ENCODE data around the gene FAF2. TPM values are rescaled to one million over a fixed set of nuclear protein-coding genes. Genes with fewer than 3 reads are reported as not detected.

The FAF2 gene
- total RNA-seq, 3 donors from 2014 or later = 33.1 to 36.1 (median 33.4) TPM

DNA sequence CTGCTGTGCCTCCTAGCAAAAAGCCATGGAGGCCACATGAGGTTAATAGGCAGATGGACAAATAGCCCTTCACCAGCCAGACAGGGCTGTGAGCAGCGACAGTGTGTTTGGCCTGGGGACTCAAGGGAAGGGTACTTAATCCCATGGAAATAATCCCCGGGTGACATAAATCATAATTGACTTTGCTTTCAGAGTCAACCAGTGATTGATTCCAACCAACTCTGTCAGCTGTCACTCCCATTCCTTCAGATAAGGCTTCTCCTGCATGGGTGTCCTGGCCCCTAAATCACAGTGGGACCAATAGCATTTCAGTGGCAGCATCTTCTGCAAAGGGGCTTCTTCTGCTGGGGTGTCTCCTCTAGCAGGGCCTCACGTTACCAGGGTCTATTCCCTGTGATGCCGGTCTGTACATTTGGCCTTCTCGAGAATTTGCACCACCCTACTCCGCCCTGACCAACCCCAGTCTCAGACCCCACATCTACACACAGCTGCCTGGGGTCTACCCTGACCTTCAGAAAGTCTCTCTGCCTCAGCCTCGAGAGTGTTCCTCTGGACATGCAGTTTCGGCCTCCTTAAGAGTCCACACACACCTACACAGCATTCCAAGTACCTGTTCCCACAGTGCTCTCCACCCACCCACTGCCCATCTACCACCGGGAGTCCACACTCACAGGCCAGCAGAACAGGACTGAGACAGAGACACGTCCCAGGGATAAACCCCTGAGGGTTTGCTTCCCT, 35.5 kb upstream of the FAF2 start:
- Histone ChIP-seq H3K4me1 (ENCODE audit: low read depth) (peaks cover 40% of the 10 kb centered on the region), H3K9me3 (no peaks in the 10 kb centered on the region), H3K4me3 (no peak overlapping the region), H3K36me3 (ENCODE audit: low read depth) (no peaks in the 10 kb centered on the region)
- DNase-seq (peak in 1 of 3 donors; percentile 19), ATAC-seq (no peak)
- intact Hi-C loops (cut with DNase I, micrococcal nuclease) = loop anchor here in 1 of 2 donors (10.0 kb wide), 1 partner anchor 132 kb away; the partner anchor contains the start of gene CDHR2
- TF ChIP-seq, protein P1, sequence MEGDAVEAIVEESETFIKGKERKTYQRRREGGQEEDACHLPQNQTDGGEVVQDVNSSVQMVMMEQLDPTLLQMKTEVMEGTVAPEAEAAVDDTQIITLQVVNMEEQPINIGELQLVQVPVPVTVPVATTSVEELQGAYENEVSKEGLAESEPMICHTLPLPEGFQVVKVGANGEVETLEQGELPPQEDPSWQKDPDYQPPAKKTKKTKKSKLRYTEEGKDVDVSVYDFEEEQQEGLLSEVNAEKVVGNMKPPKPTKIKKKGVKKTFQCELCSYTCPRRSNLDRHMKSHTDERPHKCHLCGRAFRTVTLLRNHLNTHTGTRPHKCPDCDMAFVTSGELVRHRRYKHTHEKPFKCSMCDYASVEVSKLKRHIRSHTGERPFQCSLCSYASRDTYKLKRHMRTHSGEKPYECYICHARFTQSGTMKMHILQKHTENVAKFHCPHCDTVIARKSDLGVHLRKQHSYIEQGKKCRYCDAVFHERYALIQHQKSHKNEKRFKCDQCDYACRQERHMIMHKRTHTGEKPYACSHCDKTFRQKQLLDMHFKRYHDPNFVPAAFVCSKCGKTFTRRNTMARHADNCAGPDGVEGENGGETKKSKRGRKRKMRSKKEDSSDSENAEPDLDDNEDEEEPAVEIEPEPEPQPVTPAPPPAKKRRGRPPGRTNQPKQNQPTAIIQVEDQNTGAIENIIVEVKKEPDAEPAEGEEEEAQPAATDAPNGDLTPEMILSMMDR (IDR thresholded peaks at IDR 0.05) = no peak

DNA sequence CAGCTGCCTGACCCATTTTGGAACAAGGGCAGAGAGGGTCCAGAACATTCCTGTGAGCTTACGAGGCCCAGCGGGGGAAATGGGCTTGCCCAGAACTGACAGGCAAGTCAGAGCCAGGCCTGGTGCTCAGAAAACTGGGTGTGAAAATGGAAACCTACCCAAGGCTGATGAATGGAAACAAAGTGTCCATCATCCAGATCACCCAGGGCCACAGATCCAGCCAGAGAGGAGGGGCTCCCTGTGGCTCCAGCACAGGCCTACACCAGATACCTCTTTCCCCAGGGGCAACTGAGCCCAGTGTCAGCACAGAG, 35.0 kb upstream of the FAF2 start:
- DNase-seq = no peak
- H3K4me3 ChIP-seq = no peak overlapping the region
- ATAC-seq = no peak
- no peaks in the 10 kb centered on the region for H3K36me3 ChIP-seq (ENCODE audit: low read depth)
- TF ChIP-seq, protein P1 (IDR thresholded peaks at IDR 0.05) = no peak
- intact Hi-C loops (cut with DNase I, micrococcal nuclease) = loop anchor here in 1 of 2 donors (10.0 kb wide), 1 partner anchor 132 kb away; the partner anchor contains the start of gene CDHR2
- peaks cover 40% of the 10 kb centered on the region for H3K4me1 ChIP-seq (ENCODE audit: low read depth)
- H3K9me3 ChIP-seq = no peaks in the 10 kb centered on the region

DNA sequence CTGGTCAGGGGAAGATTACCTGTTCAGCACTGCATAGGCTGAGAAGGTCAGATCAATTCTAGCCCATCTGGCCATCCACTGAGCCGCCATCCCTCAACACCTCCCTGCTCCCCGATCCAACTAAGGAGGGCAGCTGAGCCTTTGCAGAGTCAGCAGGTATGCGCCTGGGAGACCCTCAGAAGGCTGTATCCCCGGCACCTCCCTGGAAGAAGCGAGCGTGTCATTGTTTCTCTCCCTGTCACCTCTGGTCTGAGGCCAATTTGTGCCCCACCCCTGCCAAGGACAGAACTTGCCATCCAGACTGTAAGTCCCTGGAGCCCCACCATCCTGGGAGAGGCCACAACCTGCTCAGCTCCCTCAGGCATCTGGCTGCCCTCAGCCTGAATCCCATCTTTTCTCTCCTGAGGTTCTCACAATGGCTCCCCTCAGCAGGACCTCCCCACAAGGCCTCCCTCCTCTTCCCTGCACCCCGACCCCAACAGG, 34.4 kb upstream of the FAF2 start:
- intact Hi-C loops (cut with DNase I, micrococcal nuclease) = loop anchor here in 1 of 2 donors (10.0 kb wide), 1 partner anchor 131 kb away; the partner anchor contains the start of gene CDHR2
- Histone ChIP-seq H3K4me1 (ENCODE audit: low read depth) (peaks cover 40% of the 10 kb centered on the region), H3K9me3 (no peaks in the 10 kb centered on the region), H3K36me3 (ENCODE audit: low read depth) (no peaks in the 10 kb centered on the region), H3K4me3 (no peak overlapping the region)
- ATAC-seq (no peak), DNase-seq (no peak)
- TF ChIP-seq, protein P1 (IDR thresholded peaks at IDR 0.05) = no peak

DNA sequence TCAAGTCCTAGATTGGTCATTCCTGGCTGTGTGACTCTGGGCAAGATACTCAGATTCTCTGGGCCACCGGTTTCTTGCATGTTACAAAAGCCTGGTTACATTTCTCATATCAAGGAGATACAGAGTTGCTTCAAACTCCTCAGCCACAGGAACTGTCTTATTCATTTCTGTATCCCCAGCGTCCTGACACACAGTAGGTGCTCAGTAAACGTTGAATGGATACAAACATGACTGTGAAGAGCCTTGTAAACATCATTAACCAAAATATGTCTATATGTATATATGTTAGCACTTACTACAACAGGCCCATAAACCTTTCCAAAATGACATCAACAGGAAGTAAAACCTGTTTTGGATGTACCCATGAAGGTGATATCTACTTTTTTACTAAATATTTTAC, 33.5 kb upstream of the FAF2 start:
- DNase-seq = no peak
- TF ChIP-seq, protein P1 (IDR thresholded peaks at IDR 0.05) = no peak
- Histone ChIP-seq H3K4me3 (no peak overlapping the region), H3K4me1 (ENCODE audit: low read depth) (peaks cover 40% of the 10 kb centered on the region), H3K9me3 (no peaks in the 10 kb centered on the region), H3K36me3 (ENCODE audit: low read depth) (no peaks in the 10 kb centered on the region)
- intact Hi-C loops (cut with DNase I, micrococcal nuclease) = loop anchor here in 1 of 2 donors (10.0 kb wide), 1 partner anchor 130 kb away; the partner anchor contains the start of gene CDHR2
- no peak for ATAC-seq

DNA sequence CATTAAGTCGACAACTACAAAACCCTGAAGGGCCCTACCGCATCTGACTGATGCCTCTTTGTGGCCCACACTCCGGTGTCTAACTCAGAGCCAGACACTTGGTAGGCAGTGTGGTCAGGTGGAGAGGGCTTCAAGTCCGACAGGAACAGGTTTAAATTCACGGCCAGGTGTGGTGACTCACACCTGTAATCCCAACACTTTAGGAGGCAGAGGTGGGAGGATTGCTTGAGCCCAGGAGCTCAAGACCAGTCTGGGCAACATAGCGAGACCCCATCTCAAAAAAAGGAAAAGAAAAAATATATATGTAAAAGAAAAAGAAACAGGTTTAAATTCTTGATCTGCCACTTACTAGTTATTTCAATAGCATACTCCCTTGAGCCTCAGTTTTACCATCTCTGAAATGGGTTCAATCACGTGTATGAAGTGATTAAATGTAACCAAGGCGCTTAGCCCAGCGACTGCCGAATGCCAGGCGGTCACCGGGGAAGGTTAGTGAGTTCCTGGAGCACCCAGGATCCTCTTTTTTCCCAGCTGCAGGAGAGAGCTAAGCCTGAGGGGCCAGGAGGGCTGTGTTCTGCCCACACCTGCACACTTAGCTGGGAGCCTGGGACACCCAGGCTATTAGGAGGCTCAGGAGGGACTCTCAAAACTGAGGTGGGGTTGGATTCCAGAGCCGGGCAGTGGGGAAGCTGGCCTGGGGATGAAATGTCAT, 32.8 kb upstream of the FAF2 start:
- DNase-seq = no peak
- peak overlapping the region; percentile 94 for H3K4me3 ChIP-seq
- H3K9me3 ChIP-seq = no peaks in the 10 kb centered on the region
- H3K36me3 ChIP-seq (ENCODE audit: low read depth) = no peaks in the 10 kb centered on the region
- TF ChIP-seq, protein P1 (IDR thresholded peaks at IDR 0.05) = no peak
- H3K4me1 ChIP-seq (ENCODE audit: low read depth) = peaks cover 40% of the 10 kb centered on the region
- intact Hi-C loops (cut with DNase I, micrococcal nuclease) = loop anchor here in 1 of 2 donors (10.0 kb wide), 1 partner anchor 129 kb away; the partner anchor contains the start of gene CDHR2
- no peak for ATAC-seq
